Measurements from ENCODE around the gene TFDP1. TPM values are rescaled to one million over a fixed set of nuclear protein-coding genes. Genes with fewer than 3 reads are reported as not detected.
A peak's percentile ranks its signal among the peaks of the same experiment; 100 is the strongest.

Gene TFDP1
- total RNA-seq, 4 donors from 2014 or later = 21.9 to 49.0 (median 29.2) TPM

DNA sequence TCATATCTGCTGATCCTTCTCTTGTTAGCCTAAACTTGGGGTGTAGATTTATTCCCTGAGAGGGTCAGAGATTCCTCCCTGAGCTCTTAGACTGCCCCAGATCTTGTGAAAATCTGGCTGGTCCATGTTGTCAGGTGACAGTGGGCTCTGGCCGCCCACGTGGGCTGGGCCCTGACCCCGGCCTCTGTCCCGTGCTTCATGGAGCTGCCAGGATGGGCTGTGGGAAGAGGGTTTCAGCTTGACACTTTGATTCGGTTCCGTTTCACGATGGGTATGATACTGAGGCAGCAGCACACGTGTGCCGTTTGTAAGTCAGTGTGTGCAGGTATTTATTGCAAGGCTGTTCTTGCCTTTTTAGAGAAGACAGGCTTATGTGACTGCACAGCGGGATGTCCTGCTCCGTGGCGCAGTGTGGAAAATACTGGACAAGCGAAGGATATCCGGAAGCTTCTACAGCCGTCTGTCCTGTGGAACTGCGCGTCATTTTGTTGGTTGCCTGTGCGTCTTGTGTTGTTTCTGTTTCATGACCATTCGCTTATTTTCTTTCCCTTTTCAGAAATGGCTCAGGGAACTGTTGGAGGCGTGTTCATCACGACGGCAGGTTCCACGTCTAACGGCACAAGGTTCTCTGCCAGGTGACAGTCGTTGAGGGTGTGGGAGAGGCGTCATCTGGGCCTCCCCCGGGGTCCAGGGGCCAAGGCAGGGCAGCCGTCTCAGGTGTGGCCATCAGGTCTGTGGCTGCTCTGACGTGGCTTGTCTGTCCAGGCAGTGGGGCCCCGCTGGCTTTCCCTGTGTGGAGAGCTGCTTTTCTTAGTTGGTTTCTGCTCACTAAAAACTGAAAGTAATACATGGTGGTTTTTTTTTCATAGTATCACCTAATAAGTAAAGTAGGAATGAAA is 53.0 kb downstream of the TFDP1 start:
- ATAC-seq = no peak
- Histone ChIP-seq H3K36me3 (peaks cover 0 to 91% of the 10 kb centered on the region in 2 donors), H3K27ac (no peak overlapping the region), H3K27me3 (no peaks in the 10 kb centered on the region), H3K4me1 (no peaks in the 10 kb centered on the region), H3K4me3 (no peak overlapping the region), H3K9me3 (no peaks in the 10 kb centered on the region)
- 93 to 97% methylated on average over 13 of the region's 30 CpGs for WGBS, 2 donors (ENCODE audit: low coverage in 1 of 2)
- TF ChIP-seq, protein P1, sequence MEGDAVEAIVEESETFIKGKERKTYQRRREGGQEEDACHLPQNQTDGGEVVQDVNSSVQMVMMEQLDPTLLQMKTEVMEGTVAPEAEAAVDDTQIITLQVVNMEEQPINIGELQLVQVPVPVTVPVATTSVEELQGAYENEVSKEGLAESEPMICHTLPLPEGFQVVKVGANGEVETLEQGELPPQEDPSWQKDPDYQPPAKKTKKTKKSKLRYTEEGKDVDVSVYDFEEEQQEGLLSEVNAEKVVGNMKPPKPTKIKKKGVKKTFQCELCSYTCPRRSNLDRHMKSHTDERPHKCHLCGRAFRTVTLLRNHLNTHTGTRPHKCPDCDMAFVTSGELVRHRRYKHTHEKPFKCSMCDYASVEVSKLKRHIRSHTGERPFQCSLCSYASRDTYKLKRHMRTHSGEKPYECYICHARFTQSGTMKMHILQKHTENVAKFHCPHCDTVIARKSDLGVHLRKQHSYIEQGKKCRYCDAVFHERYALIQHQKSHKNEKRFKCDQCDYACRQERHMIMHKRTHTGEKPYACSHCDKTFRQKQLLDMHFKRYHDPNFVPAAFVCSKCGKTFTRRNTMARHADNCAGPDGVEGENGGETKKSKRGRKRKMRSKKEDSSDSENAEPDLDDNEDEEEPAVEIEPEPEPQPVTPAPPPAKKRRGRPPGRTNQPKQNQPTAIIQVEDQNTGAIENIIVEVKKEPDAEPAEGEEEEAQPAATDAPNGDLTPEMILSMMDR (IDR thresholded peaks at IDR 0.05) = no peak
- no peak for TF ChIP-seq EP300 (IDR thresholded peaks at IDR 0.05)
- no peak for TF ChIP-seq POLR2A (IDR thresholded peaks at IDR 0.05)
- TF ChIP-seq POLR2AphosphoS5 (IDR thresholded peaks at IDR 0.05) = no peak

DNA sequence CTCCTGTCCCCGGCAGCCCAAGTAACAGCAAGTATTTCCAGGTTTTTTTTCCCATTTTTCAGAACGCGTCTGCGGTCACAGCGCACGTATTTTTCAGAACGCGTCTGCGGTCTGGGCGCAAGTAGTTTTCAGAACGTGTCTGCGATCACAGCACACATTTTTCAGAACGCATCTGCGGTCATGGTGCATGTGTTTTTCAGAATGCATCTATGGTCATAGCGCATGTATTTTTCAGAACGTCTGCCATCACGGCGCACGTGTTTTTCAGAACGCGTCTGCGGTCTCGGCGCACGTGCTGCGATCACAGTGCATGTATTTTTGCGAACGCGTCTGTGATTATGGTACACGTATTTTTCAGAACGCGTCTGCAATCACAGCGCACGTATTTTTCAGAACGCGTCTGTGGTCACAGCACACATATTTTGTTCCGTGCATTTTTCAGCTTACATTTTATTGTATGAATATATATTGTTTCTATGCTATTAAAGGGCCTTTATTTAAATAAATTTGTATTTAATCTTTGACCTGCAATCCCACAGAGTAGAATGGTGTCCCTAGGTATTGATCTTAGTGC is 53.7 kb downstream of the TFDP1 start:
- no peak overlapping the region for H3K4me3 ChIP-seq
- WGBS, 2 donors (ENCODE audit: low coverage in 1 of 2) = 96 to 97% methylated on average over 28 to 37 of the region's 37 CpGs
- H3K27ac ChIP-seq = no peak overlapping the region
- H3K9me3 ChIP-seq = no peaks in the 10 kb centered on the region
- no peak for ATAC-seq
- TF ChIP-seq, protein P1 (IDR thresholded peaks at IDR 0.05) = no peak
- TF ChIP-seq POLR2A (IDR thresholded peaks at IDR 0.05) = no peak
- no peak for TF ChIP-seq EP300 (IDR thresholded peaks at IDR 0.05)
- no peak for TF ChIP-seq POLR2AphosphoS5 (IDR thresholded peaks at IDR 0.05)
- no peaks in the 10 kb centered on the region for H3K27me3 ChIP-seq
- H3K36me3 ChIP-seq = peaks cover 0 to 83% of the 10 kb centered on the region in 2 donors
- H3K4me1 ChIP-seq = no peaks in the 10 kb centered on the region

DNA sequence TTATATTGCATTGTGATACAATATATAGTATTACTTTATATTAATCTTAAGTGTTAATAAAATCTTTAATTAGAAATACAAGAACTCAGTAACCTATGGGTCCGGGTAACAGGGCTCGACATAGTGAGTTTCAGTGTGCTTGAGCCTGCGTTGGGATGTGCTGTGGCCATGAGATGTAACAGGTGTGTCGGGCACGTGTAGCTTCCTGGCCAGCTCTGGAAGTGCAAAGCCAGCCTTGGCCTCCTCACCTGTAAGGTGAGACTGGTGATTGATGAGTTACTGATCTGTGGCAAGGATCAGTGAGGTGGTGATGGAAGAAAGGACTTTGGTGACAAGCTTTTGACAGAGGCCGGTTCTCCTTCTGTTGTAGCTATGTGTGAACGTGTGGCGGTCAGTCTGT is 54.3 kb downstream of the TFDP1 start:
- Histone ChIP-seq H3K4me3 (no peak overlapping the region), H3K27me3 (no peaks in the 10 kb centered on the region), H3K36me3 (peaks cover 0 to 78% of the 10 kb centered on the region in 2 donors), H3K4me1 (no peaks in the 10 kb centered on the region), H3K27ac (no peak overlapping the region), H3K9me3 (no peaks in the 10 kb centered on the region)
- no peak for ATAC-seq
- TF ChIP-seq, protein P1 (IDR thresholded peaks at IDR 0.05) = no peak
- TF ChIP-seq POLR2A (IDR thresholded peaks at IDR 0.05) (no peak), POLR2AphosphoS5 (IDR thresholded peaks at IDR 0.05) (no peak), EP300 (IDR thresholded peaks at IDR 0.05) (no peak)
- 81 to 93% methylated on average over 8 of the region's 8 CpGs for WGBS, 2 donors (ENCODE audit: low coverage in 1 of 2)

DNA sequence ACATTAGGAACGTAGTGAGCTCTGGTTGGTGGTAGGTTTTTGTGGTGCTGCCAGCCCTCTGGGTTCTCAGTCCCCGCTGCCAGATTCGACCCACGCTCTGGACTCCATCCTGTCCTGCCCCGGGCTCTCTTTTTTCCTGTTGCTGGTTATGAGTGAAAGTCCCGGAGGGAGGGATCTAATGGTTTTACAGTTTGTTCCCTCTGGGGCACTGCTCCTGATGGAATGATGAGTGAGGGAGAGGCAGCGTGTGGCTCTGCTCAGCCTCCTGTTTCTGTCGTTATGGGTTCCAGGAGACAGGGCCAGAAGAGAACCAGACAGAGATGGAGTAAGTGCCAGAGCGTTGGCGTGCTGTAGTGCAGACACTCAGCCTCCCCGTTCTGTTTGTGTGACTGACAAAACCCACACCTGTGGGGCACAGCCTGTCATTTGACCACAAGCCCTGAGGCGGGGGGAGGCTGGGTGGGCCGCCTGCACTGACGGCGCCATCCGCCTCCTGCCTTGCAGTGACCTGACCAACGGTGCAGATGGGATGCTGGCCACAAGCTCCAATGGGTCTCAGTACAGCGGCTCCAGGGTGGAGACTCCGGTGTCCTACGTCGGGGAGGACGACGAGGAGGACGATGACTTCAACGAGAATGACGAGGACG is 55.2 kb downstream of the TFDP1 start:
- peak overlapping the region in 1 of 4 donors; percentile 47 for H3K27ac ChIP-seq
- H3K4me3 ChIP-seq = no peak overlapping the region
- peaks cover 0 to 68% of the 10 kb centered on the region in 2 donors for H3K36me3 ChIP-seq
- TF ChIP-seq EP300 (IDR thresholded peaks at IDR 0.05) (no peak), POLR2AphosphoS5 (IDR thresholded peaks at IDR 0.05) (no peak), POLR2A (IDR thresholded peaks at IDR 0.05) (no peak)
- TF ChIP-seq, protein P1 (IDR thresholded peaks at IDR 0.05) = no peak
- no peak for ATAC-seq
- H3K4me1 ChIP-seq = no peaks in the 10 kb centered on the region
- no peaks in the 10 kb centered on the region for H3K27me3 ChIP-seq
- no peaks in the 10 kb centered on the region for H3K9me3 ChIP-seq
- WGBS, 2 donors (ENCODE audit: low coverage in 1 of 2) = 77 to 94% methylated on average over 11 to 12 of the region's 27 CpGs

Measured in gastroesophageal sphincter (tissue), 4 donors.